Choroid plexus epithelial cell (primary cell): ENCODE results near the gene EVC2.
"Not testable (repeated sequence)": the region's sequence is repeated elsewhere in the genome, so short reads cannot be mapped to it uniquely, and the experiment has no call there.

ENCODE experiments used
- DNase-seq: peaks from one replicate; pipeline ENCODE4 v3.0.0-alpha.2; 2010; ENCODE audit warnings: low read depth
- H3K4me3 ChIP-seq: 2 replicates; pipeline ENCODE4 v1.5.1; 2011; ENCODE audit warnings: low read depth, mild to moderate bottlenecking, control low read depth, low read length, moderate library complexity
- TF ChIP-seq, protein P1 (sequence below): conservative IDR thresholded peaks from 2 replicates; pipeline ENCODE4 v1.5.1; 2011; ENCODE audit warnings: low read depth, mild to moderate bottlenecking, control low read depth, inconsistent platforms, low read length, moderate library complexity

EVC2 gene

GRCh38 chr4:5730436-5730835 lies 22.1 kb upstream of the EVC2 start:
- DNase-seq = no peak
- TF ChIP-seq, protein P1, sequence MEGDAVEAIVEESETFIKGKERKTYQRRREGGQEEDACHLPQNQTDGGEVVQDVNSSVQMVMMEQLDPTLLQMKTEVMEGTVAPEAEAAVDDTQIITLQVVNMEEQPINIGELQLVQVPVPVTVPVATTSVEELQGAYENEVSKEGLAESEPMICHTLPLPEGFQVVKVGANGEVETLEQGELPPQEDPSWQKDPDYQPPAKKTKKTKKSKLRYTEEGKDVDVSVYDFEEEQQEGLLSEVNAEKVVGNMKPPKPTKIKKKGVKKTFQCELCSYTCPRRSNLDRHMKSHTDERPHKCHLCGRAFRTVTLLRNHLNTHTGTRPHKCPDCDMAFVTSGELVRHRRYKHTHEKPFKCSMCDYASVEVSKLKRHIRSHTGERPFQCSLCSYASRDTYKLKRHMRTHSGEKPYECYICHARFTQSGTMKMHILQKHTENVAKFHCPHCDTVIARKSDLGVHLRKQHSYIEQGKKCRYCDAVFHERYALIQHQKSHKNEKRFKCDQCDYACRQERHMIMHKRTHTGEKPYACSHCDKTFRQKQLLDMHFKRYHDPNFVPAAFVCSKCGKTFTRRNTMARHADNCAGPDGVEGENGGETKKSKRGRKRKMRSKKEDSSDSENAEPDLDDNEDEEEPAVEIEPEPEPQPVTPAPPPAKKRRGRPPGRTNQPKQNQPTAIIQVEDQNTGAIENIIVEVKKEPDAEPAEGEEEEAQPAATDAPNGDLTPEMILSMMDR = no peak
- H3K4me3 ChIP-seq = no peak overlapping the region

GRCh38 chr4:5728412-5728811 lies 20.1 kb upstream of the EVC2 start:
- H3K4me3 ChIP-seq, DNase-seq: not testable (repeated sequence)

GRCh38 chr4:5724377-5724776 lies 16.0 kb upstream of the EVC2 start:
- DNase-seq = peak; percentile 34
- H3K4me3 ChIP-seq = no peak overlapping the region
- TF ChIP-seq, protein P1 = no peak

- TF ChIP-seq, protein P1 = no peak
- DNase-seq = no peak
- no peak overlapping the region for H3K4me3 ChIP-seq
Measured at GRCh38 chr4:5722328-5722727, 14.0 kb upstream of the EVC2 start.

GRCh38 chr4:5721923-5722322 lies 13.6 kb upstream of the EVC2 start:
- no peak overlapping the region for H3K4me3 ChIP-seq
- TF ChIP-seq, protein P1 = no peak
- DNase-seq = no peak

- no peak for DNase-seq
- TF ChIP-seq, protein P1 = no peak
- no peak overlapping the region for H3K4me3 ChIP-seq
Measured at GRCh38 chr4:5720980-5721379, 12.6 kb upstream of the EVC2 start.

- no peak overlapping the region for H3K4me3 ChIP-seq
- TF ChIP-seq, protein P1 = no peak
- DNase-seq = no peak
Measured at GRCh38 chr4:5720157-5720850, 11.9 kb upstream of the EVC2 start.
